ENCODE measurements around the gene AHRR.
"Not testable (repeated sequence)": the region's sequence is repeated elsewhere in the genome, so short reads cannot be mapped to it uniquely, and the experiment has no call there.

DNA sequence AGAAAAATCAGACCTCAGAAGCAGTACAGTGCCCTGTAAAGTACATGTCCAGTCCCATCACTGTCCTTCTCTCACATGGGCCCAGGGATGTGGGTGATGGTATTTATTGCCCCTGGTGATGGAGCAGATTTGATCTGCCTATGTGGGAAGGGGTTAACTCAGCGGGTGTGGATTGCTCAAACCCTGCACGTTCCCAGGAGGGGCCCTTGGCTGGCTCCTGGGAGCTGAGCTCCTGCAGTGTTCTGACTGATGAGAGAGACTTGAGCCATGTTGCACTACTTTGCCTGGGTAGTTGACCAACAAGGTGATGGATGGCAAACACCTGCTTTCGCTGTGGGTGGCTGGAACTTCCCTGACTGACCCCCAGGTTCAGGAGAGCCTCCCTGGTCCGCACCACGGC, 21.6 kb upstream of the AHRR start:
- TF ChIP-seq CTCF, POLR2A (IDR thresholded peaks at IDR 0.05): not testable (repeated sequence)
